ENCODE measurements around the gene LEAP2.
A peak's percentile ranks its signal among the peaks of the same experiment; 100 is the strongest.

Gene LEAP2

GRCh38 chr5:132873119-132873929 is at the start of gene LEAP2:
Gene LEAP2 (plus strand): TSS chr5:132873668. CDS start chr5:132873695, 27 bp downstream.
- Histone ChIP-seq H3K36me3 (ENCODE audit: control insufficient read depth, insufficient read depth, low read length) (peaks cover 18% of the 10 kb centered on the region), H3K27ac (ENCODE audit: low read depth, low read length) (no peak within 1 kb of the TSS), H3K27me3 (ENCODE audit: control insufficient read depth, insufficient read depth, low read length) (no peaks in the 10 kb centered on the region), H3K4me1 (ENCODE audit: control insufficient read depth, insufficient read depth, low read length) (peaks cover 5% of the 10 kb centered on the region), H3K9ac (ENCODE audit: low read length) (no peak within 1 kb of the TSS), H3K4me3 (ENCODE audit: low read length) (no peak within 1 kb of the TSS)

GRCh38 chr5:132824426-132824825 is 49.0 kb upstream of the LEAP2 start:
- Histone ChIP-seq H3K9ac (ENCODE audit: low read length) (no peak overlapping the region), H3K4me3 (ENCODE audit: low read length) (no peak overlapping the region), H3K27me3 (ENCODE audit: control insufficient read depth, insufficient read depth, low read length) (peaks cover 2% of the 10 kb centered on the region), H3K4me1 (ENCODE audit: control insufficient read depth, insufficient read depth, low read length) (peaks cover 2% of the 10 kb centered on the region), H3K27ac (ENCODE audit: low read depth, low read length) (no peak overlapping the region), H3K36me3 (ENCODE audit: control insufficient read depth, insufficient read depth, low read length) (no peaks in the 10 kb centered on the region)

- Histone ChIP-seq H3K9ac (ENCODE audit: low read length) (no peak overlapping the region), H3K27ac (ENCODE audit: low read depth, low read length) (no peak overlapping the region), H3K4me1 (ENCODE audit: control insufficient read depth, insufficient read depth, low read length) (peaks cover 1% of the 10 kb centered on the region), H3K27me3 (ENCODE audit: control insufficient read depth, insufficient read depth, low read length) (peaks cover 2% of the 10 kb centered on the region), H3K4me3 (ENCODE audit: low read length) (no peak overlapping the region), H3K36me3 (ENCODE audit: control insufficient read depth, insufficient read depth, low read length) (no peaks in the 10 kb centered on the region)
These were observed 48.2 kb upstream of the LEAP2 start for GRCh38 chr5:132825033-132825833.

GRCh38 chr5:132825834-132826391 is 47.6 kb upstream of the LEAP2 start:
- Histone ChIP-seq H3K4me1 (ENCODE audit: control insufficient read depth, insufficient read depth, low read length) (no peaks in the 10 kb centered on the region), H3K27me3 (ENCODE audit: control insufficient read depth, insufficient read depth, low read length) (peaks cover 2% of the 10 kb centered on the region), H3K27ac (ENCODE audit: low read depth, low read length) (no peak overlapping the region), H3K4me3 (ENCODE audit: low read length) (no peak overlapping the region), H3K9ac (ENCODE audit: low read length) (no peak overlapping the region), H3K36me3 (ENCODE audit: control insufficient read depth, insufficient read depth, low read length) (no peaks in the 10 kb centered on the region)

GRCh38 chr5:132826424-132827082 is 46.9 kb upstream of the LEAP2 start:
- no peak overlapping the region for H3K4me3 ChIP-seq (ENCODE audit: low read length)
- no peak overlapping the region for H3K9ac ChIP-seq (ENCODE audit: low read length)
- H3K27ac ChIP-seq (ENCODE audit: low read depth, low read length) = no peak overlapping the region
- no peaks in the 10 kb centered on the region for H3K4me1 ChIP-seq (ENCODE audit: control insufficient read depth, insufficient read depth, low read length)
- H3K27me3 ChIP-seq (ENCODE audit: control insufficient read depth, insufficient read depth, low read length) = peaks cover 2% of the 10 kb centered on the region
- no peaks in the 10 kb centered on the region for H3K36me3 ChIP-seq (ENCODE audit: control insufficient read depth, insufficient read depth, low read length)

GRCh38 chr5:132827943-132828673 is 45.4 kb upstream of the LEAP2 start:
- peaks cover 2% of the 10 kb centered on the region for H3K27me3 ChIP-seq (ENCODE audit: control insufficient read depth, insufficient read depth, low read length)
- no peak overlapping the region for H3K9ac ChIP-seq (ENCODE audit: low read length)
- H3K27ac ChIP-seq (ENCODE audit: low read depth, low read length) = no peak overlapping the region
- no peaks in the 10 kb centered on the region for H3K4me1 ChIP-seq (ENCODE audit: control insufficient read depth, insufficient read depth, low read length)
- H3K36me3 ChIP-seq (ENCODE audit: control insufficient read depth, insufficient read depth, low read length) = no peaks in the 10 kb centered on the region
- H3K4me3 ChIP-seq (ENCODE audit: low read length) = no peak overlapping the region

GRCh38 chr5:132828846-132829494 is 44.5 kb upstream of the LEAP2 start:
- H3K9ac ChIP-seq (ENCODE audit: low read length) = no peak overlapping the region
- no peak overlapping the region for H3K27ac ChIP-seq (ENCODE audit: low read depth, low read length)
- H3K36me3 ChIP-seq (ENCODE audit: control insufficient read depth, insufficient read depth, low read length) = no peaks in the 10 kb centered on the region
- H3K4me3 ChIP-seq (ENCODE audit: low read length) = peak overlapping the region; percentile 83
- peaks cover 2% of the 10 kb centered on the region for H3K27me3 ChIP-seq (ENCODE audit: control insufficient read depth, insufficient read depth, low read length)
- no peaks in the 10 kb centered on the region for H3K4me1 ChIP-seq (ENCODE audit: control insufficient read depth, insufficient read depth, low read length)

GRCh38 chr5:132829742-132830435 is 43.6 kb upstream of the LEAP2 start:
- Histone ChIP-seq H3K9ac (ENCODE audit: low read length) (peak overlapping the region; percentile 25), H3K36me3 (ENCODE audit: control insufficient read depth, insufficient read depth, low read length) (no peaks in the 10 kb centered on the region), H3K4me3 (ENCODE audit: low read length) (peak overlapping the region; percentile 83), H3K4me1 (ENCODE audit: control insufficient read depth, insufficient read depth, low read length) (no peaks in the 10 kb centered on the region), H3K27me3 (ENCODE audit: control insufficient read depth, insufficient read depth, low read length) (peaks cover under 1% of the 10 kb centered on the region), H3K27ac (ENCODE audit: low read depth, low read length) (peak overlapping the region; percentile 55)

- H3K9ac ChIP-seq (ENCODE audit: low read length) = peak within 1 kb of the TSS; percentile 52
- peak within 1 kb of the TSS; percentile 83 for H3K4me3 ChIP-seq (ENCODE audit: low read length)
- H3K36me3 ChIP-seq (ENCODE audit: control insufficient read depth, insufficient read depth, low read length) = no peaks in the 10 kb centered on the region
- peak within 1 kb of the TSS; percentile 55 for H3K27ac ChIP-seq (ENCODE audit: low read depth, low read length)
- no peaks in the 10 kb centered on the region for H3K4me1 ChIP-seq (ENCODE audit: control insufficient read depth, insufficient read depth, low read length)
- H3K27me3 ChIP-seq (ENCODE audit: control insufficient read depth, insufficient read depth, low read length) = no peaks in the 10 kb centered on the region
These were observed 42.9 kb upstream of the LEAP2 start, which contains the start of gene SHROOM1 for GRCh38 chr5:132830436-132831094. Gene SHROOM1 (minus strand): TSS chr5:132830647. CDS start chr5:132826140, 4,507 bp downstream.

- H3K9ac ChIP-seq (ENCODE audit: low read length) = peak overlapping the region; percentile 52
- peak overlapping the region; percentile 83 for H3K4me3 ChIP-seq (ENCODE audit: low read length)
- peak overlapping the region; percentile 55 for H3K27ac ChIP-seq (ENCODE audit: low read depth, low read length)
- no peaks in the 10 kb centered on the region for H3K27me3 ChIP-seq (ENCODE audit: control insufficient read depth, insufficient read depth, low read length)
- H3K4me1 ChIP-seq (ENCODE audit: control insufficient read depth, insufficient read depth, low read length) = no peaks in the 10 kb centered on the region
- H3K36me3 ChIP-seq (ENCODE audit: control insufficient read depth, insufficient read depth, low read length) = no peaks in the 10 kb centered on the region
These were observed 42.2 kb upstream of the LEAP2 start for GRCh38 chr5:132831095-132831860.
